GM12878 (cell line): ENCODE results near the gene NFKBIZ. TPM values are rescaled to one million over a fixed set of nuclear protein-coding genes. Genes with fewer than 3 reads are reported as not detected.
A peak's percentile ranks its signal among the peaks of the same experiment; 100 is the strongest.

Experiments
- ATAC-seq: fragments of 200-7000 bp; cut with Tn5 transposase; 3 replicates; pipeline ENCODE4 v1.9.1; 2020; ENCODE audit warnings: mild to moderate bottlenecking, moderate library complexity
- BruUV-seq: library from RNA; stranded (reverse); fragments of 400-500 nt; replicated peaks from 2 replicates; lab custom pipeline; 2021; lab: Mats Ljungman, UMichigan
- CTCF ChIA-PET: fragments of 300-600 bp; sonication (Branson Sonifier 250); formaldehyde crosslinking; extraction: SDS; loops from one replicate; lab custom pipeline; 2021; ENCODE audit warnings: inconsistent platforms; lab: Yijun Ruan, JAX
- POLR2A ChIA-PET: fragments of 350-600 bp; formaldehyde crosslinking; extraction: SDS; loops from one replicate; lab custom pipeline; 2021; ENCODE audit warnings: inconsistent platforms; lab: Charles Lee
- RAD21 ChIA-PET: fragments of 300-600 bp; sonication (Branson Sonifier 250); formaldehyde crosslinking; loops from one replicate; lab custom pipeline; 2023; ENCODE audit warnings: antibody characterized with exemption; ENCODE audit not compliant: unreplicated experiment; lab: Charles Lee
- SMC1A ChIA-PET: fragments of 300-600 bp; sonication (Branson Sonifier 250); formaldehyde crosslinking; loops from one replicate; lab custom pipeline; 2023; ENCODE audit not compliant: unreplicated experiment, uncharacterized antibody; lab: Charles Lee
- DNase-seq: peaks from one replicate; pipeline ENCODE4 v3.0.0-alpha.2; 2011; ENCODE audit warnings: low read depth, low spot score
- FAIRE-seq: peaks from 3 replicates; lab custom pipeline; 2011; peaks lifted over from hg19 to GRCh38; lab: Jason Lieb, UNC
- H2AFZ ChIP-seq: 2 replicates; pipeline ENCODE4 v1.6.0; 2011; ENCODE audit warnings: low read depth, low read length, control low read depth; ENCODE audit not compliant: control insufficient read depth
- H3K27ac ChIP-seq: 2 replicates; pipeline ENCODE4 v1.5.1; 2011; ENCODE audit warnings: control low read depth; ENCODE audit not compliant: control insufficient read depth, insufficient read depth
- H3K27me3 ChIP-seq, 2 experiments: replicated peaks in 1 of 2; 2 replicates each; pipeline versions ENCODE4 v1.6.0 to v1.6.1; 2011; ENCODE audit warnings: low read length in 1 of 2; ENCODE audit not compliant: control insufficient read depth in 2 of 2, insufficient read depth in 2 of 2
- H3K36me3 ChIP-seq, 2 experiments: 2 replicates each; pipeline ENCODE4 v1.5.1; 2011; ENCODE audit warnings: low read length in 1 of 2; ENCODE audit not compliant: control insufficient read depth in 2 of 2, insufficient read depth in 2 of 2
- H3K4me1 ChIP-seq: 2 replicates; pipeline ENCODE4 v1.6.1; 2011; ENCODE audit warnings: mild to moderate bottlenecking, low read length, moderate library complexity, mixed read lengths; ENCODE audit not compliant: control insufficient read depth, insufficient read depth
- H3K4me2 ChIP-seq: 2 replicates; pipeline ENCODE4 v1.6.0; 2011; ENCODE audit warnings: control low read depth; ENCODE audit not compliant: control insufficient read depth, insufficient read depth
- H3K4me3 ChIP-seq: fragments of 200-600 bp; sonication (generic); 2 replicates; pipeline ENCODE4 v1.5.1; 2016
- H3K79me2 ChIP-seq: 2 replicates; pipeline ENCODE4 v1.6.0; 2011; ENCODE audit warnings: low read length; ENCODE audit not compliant: control insufficient read depth, insufficient read depth
- H3K9ac ChIP-seq: 2 replicates; pipeline ENCODE4 v1.8.0; 2011; ENCODE audit warnings: low read length, control low read depth, mixed read lengths; ENCODE audit not compliant: control insufficient read depth, insufficient read depth
- H3K9me3 ChIP-seq: replicated peaks from 3 replicates; pipeline ENCODE4 v1.5.1; 2011; ENCODE audit warnings: mild to moderate bottlenecking, low read length; ENCODE audit not compliant: control insufficient read depth, insufficient read depth
- H4K20me1 ChIP-seq: 2 replicates; pipeline ENCODE4 v1.6.0; 2011; ENCODE audit not compliant: control insufficient read depth, insufficient read depth
- BCL11A ChIP-seq: IDR thresholded peaks from 2 replicates; pipeline ENCODE4 v1.6.1; 2011; ENCODE audit warnings: low read depth, low read length
- CHD4 ChIP-seq: fragments of 200-600 bp; sonication (generic); IDR thresholded peaks from 2 replicates; pipeline ENCODE4 v1.6.1; 2016; ENCODE audit warnings: mild to moderate bottlenecking
- JUNB ChIP-seq: IDR thresholded peaks from 2 replicates; pipeline ENCODE4 v1.6.1; 2016; ENCODE audit warnings: antibody characterized with exemption, mild to moderate bottlenecking
- WGBS: methylation state at CpG from one replicate; pipeline ENCODE4 v1.1.6; 2016; ENCODE audit warnings: low lambda C conversion rate; ENCODE audit not compliant: insufficient replicate concordance, insufficient coverage; ENCODE audit errors: missing lambda C conversion rate; 5-methylcytosine and 5-hydroxymethylcytosine counted together
- in situ Hi-C: fragments of 300-500 bp; cut with MboI; formaldehyde crosslinking; loops from 9 replicates; pipeline ENCODE4 v1.14.3; 2018; ENCODE audit warnings: mixed read lengths
- intact Hi-C: fragments of 100-400 bp; cut with micrococcal nuclease; formaldehyde crosslinking; loops from one replicate; pipeline ENCODE4 v1.14.2; 2022; ENCODE audit not compliant: unreplicated experiment
- polyA plus RNA-seq, 11 experiments: library from polyadenylated mRNA; depleted of rRNA in 4 of 11; unstranded in 6 of 11; stranded (reverse) in 5 of 11; fragments of >200 nt; fragmentation: Nextera tagmentation in 4 of 11; fragmentation: Illumina TruSeq in 1 of 11; extraction: Ambion mirVana in 4 of 11; extraction: Trizol in 1 of 11; gene quantifications; 1 replicate in 1 of 11; 2 replicates in 10 of 11; pipeline versions ENCODE4 v1.2.1 to v1.2.3, GENCODE V29; 2011 to 2016; ENCODE audit warnings: inconsistent platforms in 2 of 11, missing spikeins in 2 of 11, low read depth in 1 of 11
- total RNA-seq, 4 experiments: library from RNA; depleted of rRNA in 3 of 4; stranded (reverse); fragments of >200 nt in 3 of 4; fragmentation: Illumina TruSeq in 1 of 4; extraction: Trizol in 1 of 4; gene quantifications; 2 replicates each; pipeline versions ENCODE4 v1.2.1 to v1.2.3, GENCODE V29; 2013 to 2021
- TF ChIP-seq, protein P1 (sequence below): fragments of 450-650 bp; conservative IDR thresholded peaks from 2 replicates; pipeline ENCODE4 v1.6.1; 2017; ENCODE audit warnings: mild to moderate bottlenecking, moderate library complexity

Gene NFKBIZ
- total and polyA plus RNA-seq, 10 of the 15 experiments (the other 5 are each of a cell fraction or from before 2014, with no cell fraction given): 6.3 to 53.8 (median 17.3) TPM

- ChIA-PET RAD21 (interaction anchor here (1.0 to 3.3 kb wide), 7 partner anchors 11 to 378 kb away, joined by 3 to 20 read pairs (median 4); no protein-coding TSS in a partner anchor), POLR2A (interaction anchor here (0.6 to 4.3 kb wide), 5 partner anchors 8 to 377 kb away, joined by 3 to 66 read pairs (median 24); no protein-coding TSS in a partner anchor), CTCF (interaction anchor here (1.5 to 3.2 kb wide), 4 partner anchors 8 to 378 kb away, joined by 4 to 10 read pairs (median 8); no protein-coding TSS in a partner anchor), SMC1A (interaction anchor here (0.7 to 3.4 kb wide), 12 partner anchors 9 to 378 kb away, joined by 3 to 23 read pairs (median 6); no protein-coding TSS in a partner anchor)
- H3K9ac ChIP-seq: no peak overlapping the region
- BruUV-seq: no TSS peak
- H3K4me2 ChIP-seq: peak overlapping the region; percentile 94; the same call in 1 of the 2 replicates
- peak overlapping the region; percentile 4 for H3K27ac ChIP-seq
- intact Hi-C loops: no loop called here
- FAIRE-seq (no peak), DNase-seq (no peak), ATAC-seq (no peak)
- no peak for TF ChIP-seq BCL11A
- TF ChIP-seq CHD4: no peak
- TF ChIP-seq, protein P1, sequence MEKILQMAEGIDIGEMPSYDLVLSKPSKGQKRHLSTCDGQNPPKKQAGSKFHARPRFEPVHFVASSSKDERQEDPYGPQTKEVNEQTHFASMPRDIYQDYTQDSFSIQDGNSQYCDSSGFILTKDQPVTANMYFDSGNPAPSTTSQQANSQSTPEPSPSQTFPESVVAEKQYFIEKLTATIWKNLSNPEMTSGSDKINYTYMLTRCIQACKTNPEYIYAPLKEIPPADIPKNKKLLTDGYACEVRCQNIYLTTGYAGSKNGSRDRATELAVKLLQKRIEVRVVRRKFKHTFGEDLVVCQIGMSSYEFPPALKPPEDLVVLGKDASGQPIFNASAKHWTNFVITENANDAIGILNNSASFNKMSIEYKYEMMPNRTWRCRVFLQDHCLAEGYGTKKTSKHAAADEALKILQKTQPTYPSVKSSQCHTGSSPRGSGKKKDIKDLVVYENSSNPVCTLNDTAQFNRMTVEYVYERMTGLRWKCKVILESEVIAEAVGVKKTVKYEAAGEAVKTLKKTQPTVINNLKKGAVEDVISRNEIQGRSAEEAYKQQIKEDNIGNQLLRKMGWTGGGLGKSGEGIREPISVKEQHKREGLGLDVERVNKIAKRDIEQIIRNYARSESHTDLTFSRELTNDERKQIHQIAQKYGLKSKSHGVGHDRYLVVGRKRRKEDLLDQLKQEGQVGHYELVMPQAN: no peak
- TF ChIP-seq JUNB: no peak
- peaks cover 87% of the 10 kb centered on the region for H3K79me2 ChIP-seq
- no peaks in the 10 kb centered on the region for H4K20me1 ChIP-seq
- H3K4me3 ChIP-seq: no peak overlapping the region
- no peaks in the 10 kb centered on the region for H3K27me3 ChIP-seq
- in situ Hi-C loops: no loop called here
- peaks cover 19% of the 10 kb centered on the region for H3K4me1 ChIP-seq
- H3K9me3 ChIP-seq: peaks cover 2% of the 10 kb centered on the region; the same call in 2 of the 3 replicates
- H3K36me3 ChIP-seq: peaks cover 2 to 10% of the 10 kb centered on the region in 2 experiments
- 81% methylated on average over 3 of the region's 3 CpGs for WGBS
- H2AFZ ChIP-seq: no peak overlapping the region
Measured at GRCh38 chr3:101847328-101847727, 2.0 kb upstream of the NFKBIZ start.
